ENCODE measurements around the gene ASCC3. TPM values are rescaled to one million over a fixed set of nuclear protein-coding genes. Genes with fewer than 3 reads are reported as not detected.

Gene ASCC3
- total RNA-seq, 4 donors from 2014 or later: 20.3 to 26.8 (median 24.5) TPM

DNA sequence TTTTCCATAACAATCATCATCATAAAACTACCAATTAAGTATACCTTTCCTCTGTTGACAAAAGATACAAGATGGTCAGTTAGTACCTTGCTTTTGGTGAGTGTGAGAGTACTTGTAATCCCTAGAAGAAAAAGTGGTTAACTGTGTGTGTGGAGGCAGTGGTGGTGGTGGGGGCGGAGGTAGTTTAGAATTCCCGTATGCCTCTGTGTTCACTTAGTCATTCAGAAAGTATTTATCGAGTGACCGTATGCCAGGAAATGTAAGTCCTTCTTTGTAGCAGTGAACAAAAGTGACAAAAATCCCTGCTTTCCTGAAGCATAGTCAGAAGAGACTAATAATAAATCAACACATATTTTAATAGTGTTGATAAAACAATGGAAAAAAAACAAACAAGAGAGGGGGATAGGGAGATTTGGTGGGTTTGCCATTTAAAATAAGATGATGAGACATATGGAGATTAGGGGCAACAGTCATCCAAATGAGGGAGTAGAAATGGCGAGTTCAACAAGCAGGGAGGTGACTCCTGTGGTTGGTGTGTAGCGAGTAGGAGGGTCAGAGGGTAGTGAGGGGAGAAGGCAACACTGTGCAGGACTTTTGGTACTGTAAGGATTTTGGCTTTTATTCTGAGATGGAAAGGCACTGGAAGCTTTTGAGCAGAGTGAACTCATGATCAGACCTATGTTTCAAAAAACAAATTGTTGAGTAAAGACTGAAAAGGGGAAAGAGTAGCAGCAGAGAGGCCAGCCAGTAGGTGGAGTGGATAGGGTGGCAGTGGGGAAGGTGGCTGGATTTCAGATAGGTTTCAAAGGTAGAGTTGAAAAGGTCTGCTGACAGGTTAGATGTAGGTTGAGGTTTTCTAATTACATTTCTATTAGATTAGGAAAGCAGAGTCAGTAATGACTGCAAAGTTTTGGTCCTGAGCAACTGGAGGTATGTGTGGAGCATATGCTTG is 376.1 kb downstream of the ASCC3 start:
- WGBS, 2 donors: 52 to 58% methylated on average over 6 of the region's 6 CpGs
- DNase-seq (ENCODE audit: low spot score in 2 of 2): no peak
- intact Hi-C loops (cut with DNase I; ENCODE audit: low total_unique reads): no loop called here
- TF ChIP-seq, protein P1, sequence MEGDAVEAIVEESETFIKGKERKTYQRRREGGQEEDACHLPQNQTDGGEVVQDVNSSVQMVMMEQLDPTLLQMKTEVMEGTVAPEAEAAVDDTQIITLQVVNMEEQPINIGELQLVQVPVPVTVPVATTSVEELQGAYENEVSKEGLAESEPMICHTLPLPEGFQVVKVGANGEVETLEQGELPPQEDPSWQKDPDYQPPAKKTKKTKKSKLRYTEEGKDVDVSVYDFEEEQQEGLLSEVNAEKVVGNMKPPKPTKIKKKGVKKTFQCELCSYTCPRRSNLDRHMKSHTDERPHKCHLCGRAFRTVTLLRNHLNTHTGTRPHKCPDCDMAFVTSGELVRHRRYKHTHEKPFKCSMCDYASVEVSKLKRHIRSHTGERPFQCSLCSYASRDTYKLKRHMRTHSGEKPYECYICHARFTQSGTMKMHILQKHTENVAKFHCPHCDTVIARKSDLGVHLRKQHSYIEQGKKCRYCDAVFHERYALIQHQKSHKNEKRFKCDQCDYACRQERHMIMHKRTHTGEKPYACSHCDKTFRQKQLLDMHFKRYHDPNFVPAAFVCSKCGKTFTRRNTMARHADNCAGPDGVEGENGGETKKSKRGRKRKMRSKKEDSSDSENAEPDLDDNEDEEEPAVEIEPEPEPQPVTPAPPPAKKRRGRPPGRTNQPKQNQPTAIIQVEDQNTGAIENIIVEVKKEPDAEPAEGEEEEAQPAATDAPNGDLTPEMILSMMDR (IDR thresholded peaks at IDR 0.05): no peak
- TF ChIP-seq POLR2A (IDR thresholded peaks at IDR 0.05): no peak
- no peak overlapping the region for H3K4me3 ChIP-seq (ENCODE audit: low read depth, poor library complexity, severe bottlenecking)

DNA sequence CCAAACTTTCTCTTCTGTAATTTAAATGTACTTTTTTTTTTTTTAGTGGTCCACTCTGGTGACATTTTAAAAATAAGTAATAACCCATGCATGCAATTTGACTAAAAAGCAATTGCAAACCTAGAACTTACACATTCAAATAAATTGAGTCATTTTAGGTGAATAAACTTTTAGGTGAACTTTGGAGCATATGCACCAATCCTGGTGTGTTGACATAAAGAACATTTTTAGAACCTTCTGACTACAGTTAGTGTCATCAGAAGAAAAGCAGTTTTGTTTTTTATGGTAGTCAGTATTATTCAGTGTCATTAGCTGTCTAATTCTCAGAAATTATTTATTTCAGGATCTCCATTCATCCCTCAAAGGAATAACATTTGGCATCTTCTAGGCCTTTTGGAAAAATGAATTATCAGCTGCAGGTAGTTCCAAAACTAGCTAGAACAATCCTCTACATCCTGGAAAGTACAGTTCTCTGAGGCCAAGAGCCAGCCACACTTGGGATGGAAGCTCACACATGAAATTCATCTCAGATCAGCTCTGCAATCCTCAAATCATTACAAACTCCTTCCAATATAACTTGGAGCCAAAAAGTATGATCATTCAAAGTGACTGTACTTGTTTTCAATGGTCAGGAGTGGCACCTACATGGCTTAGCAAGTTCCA is 378.0 kb downstream of the ASCC3 start:
- TF ChIP-seq, protein P1 (IDR thresholded peaks at IDR 0.05): no peak
- no peak for TF ChIP-seq POLR2A (IDR thresholded peaks at IDR 0.05)
- DNase-seq (ENCODE audit: low spot score in 2 of 2): no peak
- no peak overlapping the region for H3K4me3 ChIP-seq (ENCODE audit: low read depth, poor library complexity, severe bottlenecking)
- intact Hi-C loops (cut with DNase I; ENCODE audit: low total_unique reads): no loop called here

DNA sequence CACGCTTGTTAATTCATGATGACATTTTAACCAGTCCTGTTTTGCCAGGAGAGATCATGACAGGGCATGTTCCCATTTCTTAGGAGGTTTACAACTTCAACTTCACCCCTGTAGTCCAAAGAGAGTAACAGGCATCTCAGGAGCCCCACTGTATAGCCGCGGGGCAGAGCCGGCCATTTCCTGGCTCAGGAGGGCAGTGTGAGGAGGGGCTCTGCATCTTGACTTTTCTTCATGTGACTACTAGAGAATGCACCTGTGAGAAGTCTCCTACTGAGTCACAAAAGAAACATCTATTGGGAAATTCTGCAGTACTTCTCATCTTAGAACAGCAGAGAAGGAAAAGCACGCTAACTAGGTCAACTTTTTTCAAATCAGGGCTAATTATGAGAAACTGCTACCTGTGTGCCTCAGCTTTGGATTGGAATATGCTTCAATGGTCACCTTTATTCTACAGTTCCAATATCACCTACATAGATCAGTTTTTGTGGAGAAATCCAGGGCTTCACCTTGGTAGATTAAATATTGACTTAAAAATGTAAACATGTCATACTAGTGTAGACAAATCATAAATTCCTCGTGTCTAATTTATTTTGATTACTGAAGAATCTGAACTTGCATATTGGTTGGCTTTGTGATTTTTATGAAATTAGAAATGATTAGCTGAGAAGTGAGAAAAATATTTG is 387.8 kb downstream of the ASCC3 start:
- H3K4me3 ChIP-seq (ENCODE audit: low read depth, poor library complexity, severe bottlenecking): no peak overlapping the region
- intact Hi-C loops (cut with DNase I; ENCODE audit: low total_unique reads): no loop called here
- no peak for TF ChIP-seq POLR2A (IDR thresholded peaks at IDR 0.05)
- TF ChIP-seq, protein P1 (IDR thresholded peaks at IDR 0.05): no peak
- WGBS, 2 donors: 51 to 60% methylated on average over 6 of the region's 6 CpGs
- DNase-seq (ENCODE audit: low spot score in 2 of 2): no peak

DNA sequence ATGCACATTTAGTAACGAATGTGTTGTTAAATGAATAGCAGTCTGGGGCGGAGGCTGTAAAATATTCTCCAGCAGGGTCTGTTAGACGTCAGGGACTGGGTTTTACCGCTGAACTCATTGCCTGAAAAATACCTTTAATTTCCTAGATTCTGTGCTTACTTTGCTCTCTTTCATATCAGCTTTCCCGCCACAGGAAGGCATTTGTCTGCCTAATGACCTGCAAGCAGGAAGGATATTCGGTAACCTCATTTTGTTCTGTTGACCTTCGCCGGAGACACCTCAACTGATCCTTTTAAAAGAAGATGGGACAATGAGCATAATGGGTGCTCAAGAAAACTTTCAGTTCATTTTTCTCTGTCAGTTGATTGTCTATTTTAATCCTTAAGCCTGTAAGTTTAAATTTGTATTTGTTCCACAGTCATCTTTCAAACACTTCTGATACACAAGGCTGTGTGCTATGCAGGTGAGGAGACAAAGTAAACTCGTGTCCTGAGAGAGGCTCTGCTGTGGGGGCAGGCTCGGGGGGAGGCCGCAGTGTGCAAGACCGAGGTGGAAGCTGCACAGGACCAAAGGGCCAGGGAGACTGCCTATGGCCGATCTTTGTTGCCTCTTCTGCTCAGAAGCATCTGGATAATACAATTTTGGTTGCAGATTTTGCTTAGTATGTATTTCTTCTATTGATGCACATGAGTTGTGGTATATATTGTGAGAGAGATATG is 389.0 kb downstream of the ASCC3 start:
- no peak for TF ChIP-seq POLR2A (IDR thresholded peaks at IDR 0.05)
- TF ChIP-seq, protein P1 (IDR thresholded peaks at IDR 0.05): no peak
- WGBS, 2 donors: 65 to 72% methylated on average over 13 of the region's 13 CpGs
- H3K4me3 ChIP-seq (ENCODE audit: low read depth, poor library complexity, severe bottlenecking): no peak overlapping the region
- intact Hi-C loops (cut with DNase I; ENCODE audit: low total_unique reads): no loop called here
- no peak for DNase-seq (ENCODE audit: low spot score in 2 of 2)

DNA sequence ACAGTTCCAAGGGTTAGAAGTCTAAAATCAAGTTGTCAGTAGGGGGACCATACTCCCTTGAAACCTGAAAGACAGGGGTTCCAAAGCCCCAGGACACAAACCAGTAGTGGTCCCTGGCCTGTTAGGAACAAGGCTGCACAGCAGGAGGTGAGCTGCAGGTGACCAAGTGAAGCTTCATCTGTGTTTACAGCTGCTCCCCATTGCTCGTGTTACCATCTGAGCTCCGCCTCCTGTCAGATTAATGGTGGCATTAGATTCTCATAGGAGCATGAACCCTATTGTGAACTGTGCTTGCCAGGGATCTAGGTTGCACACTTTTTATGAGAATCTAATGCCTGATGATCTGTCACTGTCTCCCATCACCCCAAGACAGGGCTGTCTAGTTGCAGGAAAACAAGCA is 391.1 kb downstream of the ASCC3 start:
- TF ChIP-seq, protein P1 (IDR thresholded peaks at IDR 0.05): no peak
- no peak for TF ChIP-seq POLR2A (IDR thresholded peaks at IDR 0.05)
- no peak for DNase-seq (ENCODE audit: low spot score in 2 of 2)
- H3K4me3 ChIP-seq (ENCODE audit: low read depth, poor library complexity, severe bottlenecking): no peak overlapping the region
- intact Hi-C loops (cut with DNase I; ENCODE audit: low total_unique reads): no loop called here
- WGBS, 2 donors: 74 to 92% methylated on average over 2 of the region's 2 CpGs

Measured in lower leg skin (tissue), 4 donors.